ENCODE data around the gene GPR68.
"Not testable (repeated sequence)": the region's sequence is repeated elsewhere in the genome, so short reads cannot be mapped to it uniquely, and the experiment has no call there.

The GPR68 gene

DNA sequence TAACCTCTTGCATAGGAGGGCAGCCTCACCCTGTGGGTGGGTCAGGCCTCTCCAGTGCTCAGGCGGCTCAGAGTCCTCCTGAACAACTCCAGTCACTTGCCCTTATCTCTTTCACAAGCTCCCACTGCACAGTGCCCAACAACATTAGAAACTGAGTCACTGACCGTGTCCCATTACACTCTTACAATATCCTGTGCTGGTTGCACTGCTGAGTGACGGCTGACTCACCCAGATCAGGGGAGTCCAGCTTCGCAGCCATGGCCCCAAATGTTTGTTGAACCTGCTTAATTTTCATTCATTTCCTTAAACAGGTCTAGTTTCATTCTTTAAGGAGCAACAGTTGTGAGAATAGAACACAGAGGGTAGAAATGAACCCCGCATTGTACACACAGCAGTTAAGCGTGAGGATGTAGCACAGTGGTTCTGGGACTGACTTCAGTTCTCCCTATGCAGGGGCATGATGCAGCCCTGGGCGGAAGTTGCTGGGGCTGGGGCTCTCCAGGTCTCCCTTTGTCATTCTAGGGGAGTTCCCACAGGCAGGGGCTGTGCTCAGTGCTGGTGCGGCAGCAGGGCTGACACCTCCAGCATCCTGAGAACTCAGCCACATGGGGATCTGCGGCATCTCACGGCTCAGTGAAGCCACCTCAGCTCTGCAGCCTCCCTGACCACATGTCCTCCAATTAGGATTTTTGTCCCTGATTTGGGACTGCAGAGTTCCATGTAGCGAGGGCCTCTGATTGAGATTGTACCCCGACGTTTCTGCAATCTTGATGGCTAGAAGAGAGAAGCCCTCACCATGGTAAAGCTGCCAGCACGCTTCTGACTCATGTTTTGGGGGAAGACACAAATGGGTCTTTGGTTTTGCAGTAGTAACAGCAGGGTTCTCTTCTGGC is 16.1 kb downstream of the GPR68 start:
- peak; percentile 89 to 91 for DNase-seq

- peak; percentile 58 for DNase-seq
Observed at GRCh38 chr14:91227183-91227628, 17.3 kb downstream of the GPR68 start.

GRCh38 chr14:91226360-91226759 is 18.1 kb downstream of the GPR68 start:
- not testable (repeated sequence) for DNase-seq

GRCh38 chr14:91225025-91225424 is 19.5 kb downstream of the GPR68 start:
- DNase-seq, result no peak

DNA sequence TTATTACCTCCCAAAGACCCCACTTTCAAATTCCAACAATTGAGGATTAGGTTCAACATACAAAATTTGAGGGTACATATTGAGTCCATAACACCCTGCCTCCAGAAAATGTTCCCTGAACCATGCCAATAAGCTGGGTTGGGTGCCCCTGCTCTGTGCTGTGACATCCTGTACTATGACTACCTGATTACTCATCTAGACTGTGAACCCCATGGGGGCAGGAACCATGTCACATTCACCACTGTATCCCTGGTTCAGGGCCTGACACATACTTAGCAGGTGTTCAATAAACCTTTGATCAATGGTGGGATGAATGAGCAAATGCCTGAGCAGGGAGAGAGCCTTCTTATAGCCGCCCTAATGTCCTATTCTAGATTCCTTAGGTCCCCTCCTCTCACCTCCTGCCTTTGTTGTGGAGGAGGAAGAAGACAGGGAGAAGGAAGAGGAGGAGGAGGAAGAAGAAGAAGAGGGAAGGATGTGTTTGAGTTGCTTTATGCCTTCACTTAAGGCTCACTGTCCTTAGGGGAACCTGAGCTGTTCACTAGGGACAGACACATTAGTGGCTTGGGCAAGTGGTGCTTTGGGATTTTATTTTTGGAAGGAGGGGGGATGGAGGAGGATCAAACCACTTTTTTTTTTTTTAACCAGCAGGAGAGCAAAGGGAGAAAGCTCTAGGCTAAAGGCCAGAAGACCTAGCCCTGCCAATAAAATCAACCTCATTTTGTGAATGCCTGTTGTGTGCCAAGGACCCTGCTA is 21.3 kb downstream of the GPR68 start:
- DNase-seq, result no peak

DNA sequence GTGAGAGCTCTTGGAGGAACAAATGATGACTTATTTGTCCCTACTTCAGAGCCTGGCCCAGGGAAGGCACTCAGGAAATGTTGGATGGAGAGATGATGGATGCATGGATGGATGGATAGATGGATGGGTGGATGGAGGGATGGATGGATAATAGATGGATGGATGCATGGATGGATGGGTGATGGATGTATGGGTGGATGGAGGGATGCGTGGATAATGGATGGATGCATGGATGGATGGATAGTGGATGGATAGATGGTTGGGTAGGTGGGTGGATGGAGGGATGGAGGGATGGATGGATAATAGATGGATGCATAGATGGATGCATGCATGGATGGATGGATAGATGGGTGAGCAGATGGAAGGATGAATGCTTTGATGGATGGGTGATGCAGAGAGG is 23.2 kb downstream of the GPR68 start:
- DNase-seq, result no peak

DNA sequence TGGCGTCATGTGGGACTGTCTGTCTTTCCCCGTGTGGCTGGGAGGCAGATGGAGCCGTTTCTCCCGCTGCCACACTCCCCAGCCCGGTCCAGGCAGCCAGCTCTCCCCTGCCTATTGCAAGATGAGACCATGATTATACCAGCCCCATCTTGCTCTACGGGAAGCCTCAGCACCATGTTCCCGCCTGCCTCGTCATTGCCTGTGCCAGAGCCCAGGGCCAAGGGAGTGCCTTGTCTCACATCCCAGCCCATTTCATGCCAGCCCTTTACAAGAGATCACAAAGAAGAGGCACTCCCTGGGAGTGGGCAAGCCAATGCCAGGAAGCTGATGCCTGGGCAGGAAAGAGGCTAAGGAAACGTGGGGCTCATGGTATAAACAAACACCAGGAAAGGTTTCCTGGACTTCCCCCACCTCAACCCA is 23.9 kb downstream of the GPR68 start:
- no peak for DNase-seq

- DNase-seq, result no peak
Observed at GRCh38 chr14:91219517-91220389, 24.8 kb downstream of the GPR68 start.

- no peak for DNase-seq
Observed at GRCh38 chr14:91218014-91218413, 26.5 kb downstream of the GPR68 start.

DNA sequence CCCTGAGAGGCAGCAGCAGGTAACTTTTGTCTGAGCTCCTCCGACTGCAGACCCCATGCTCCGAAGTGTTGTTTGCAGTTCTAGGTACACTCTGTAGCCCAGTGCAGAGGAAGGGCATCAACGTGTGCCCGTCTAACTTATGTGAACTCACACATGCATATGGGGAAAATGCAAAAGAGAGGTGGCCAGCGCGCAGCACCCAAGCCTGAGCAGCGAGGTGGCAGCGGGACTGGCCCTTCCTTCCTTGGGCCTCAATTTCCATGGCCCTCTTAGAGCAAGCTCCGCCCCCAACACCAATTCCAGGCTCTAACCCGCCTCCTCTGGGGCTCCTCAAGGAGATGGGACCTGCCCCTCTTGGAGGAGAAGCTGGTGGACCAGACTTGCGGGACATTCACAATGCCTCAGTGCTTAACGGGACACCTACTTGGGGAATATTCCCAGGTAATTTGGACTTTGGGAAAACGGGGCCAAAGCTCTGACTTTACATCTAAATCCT is 27.7 kb downstream of the GPR68 start:
- DNase-seq, result no peak

DNA sequence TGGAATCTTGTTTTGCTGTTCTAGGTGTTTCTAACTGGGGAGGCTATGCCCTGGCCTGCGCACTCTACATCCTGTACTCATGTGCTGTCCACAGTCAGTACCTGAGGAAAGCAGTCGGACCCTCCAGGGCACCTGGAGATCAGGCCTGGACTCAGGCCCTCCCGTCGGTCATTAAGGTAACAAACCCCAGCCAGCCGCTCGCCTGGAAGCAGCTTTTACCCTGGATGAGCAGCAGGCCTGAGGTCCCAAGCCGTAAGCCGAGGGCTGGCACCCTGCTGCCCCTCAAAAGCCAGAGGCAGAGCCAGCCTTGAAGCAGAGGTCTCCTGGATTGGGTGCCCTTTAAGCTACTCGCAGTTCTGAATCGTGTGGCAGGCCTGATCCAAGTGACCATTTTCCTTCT is 29.1 kb downstream of the GPR68 start:
- DNase-seq, result no peak

DNA sequence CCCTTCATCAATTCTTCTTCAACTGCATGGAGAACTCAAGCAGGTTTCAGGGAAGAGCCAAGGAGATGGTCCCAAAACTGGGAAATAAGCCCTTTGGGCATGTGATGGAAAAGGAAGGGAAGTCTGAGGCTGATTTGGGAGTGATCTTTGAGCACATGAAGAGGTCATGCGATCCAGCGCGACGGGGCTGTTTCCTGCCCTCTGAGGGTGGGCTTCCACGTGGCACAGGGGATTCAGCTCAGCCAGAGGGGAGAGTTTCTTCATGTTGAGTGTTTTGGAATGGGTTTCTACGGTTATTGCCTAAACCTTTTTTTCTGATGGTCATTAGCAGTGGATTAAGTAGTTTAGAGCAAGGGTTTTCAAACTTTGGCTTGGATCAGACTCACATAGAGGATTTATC is 30.2 kb downstream of the GPR68 start:
- DNase-seq, result no peak

- DNase-seq, result no peak
Observed at GRCh38 chr14:91211017-91211416, 33.5 kb downstream of the GPR68 start.

DNA sequence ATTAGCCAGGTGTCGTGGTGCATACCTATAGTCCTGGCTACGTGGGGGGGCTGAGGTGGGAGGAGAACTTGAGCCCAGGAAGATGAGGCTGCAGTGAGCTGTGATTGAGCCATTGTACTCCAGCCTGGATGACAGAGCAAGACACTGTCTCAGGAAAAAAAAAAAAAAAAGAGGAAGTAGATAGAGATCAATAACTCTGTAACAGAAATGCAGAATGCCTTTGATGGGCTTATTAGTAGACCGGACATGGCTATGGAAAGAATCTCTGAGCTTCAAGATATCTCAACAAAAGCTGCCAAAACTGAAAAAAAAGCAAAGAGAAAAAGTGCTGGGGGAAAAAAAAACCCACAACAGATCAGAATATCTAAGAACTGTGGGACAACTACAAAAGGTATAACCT is 37.5 kb downstream of the GPR68 start:
- DNase-seq, result no peak

GRCh38 chr14:91205459-91205858 is 39.0 kb downstream of the GPR68 start:
- no peak for DNase-seq

GRCh38 chr14:91204657-91205056 is 39.8 kb downstream of the GPR68 start:
- no peak for DNase-seq

DNA sequence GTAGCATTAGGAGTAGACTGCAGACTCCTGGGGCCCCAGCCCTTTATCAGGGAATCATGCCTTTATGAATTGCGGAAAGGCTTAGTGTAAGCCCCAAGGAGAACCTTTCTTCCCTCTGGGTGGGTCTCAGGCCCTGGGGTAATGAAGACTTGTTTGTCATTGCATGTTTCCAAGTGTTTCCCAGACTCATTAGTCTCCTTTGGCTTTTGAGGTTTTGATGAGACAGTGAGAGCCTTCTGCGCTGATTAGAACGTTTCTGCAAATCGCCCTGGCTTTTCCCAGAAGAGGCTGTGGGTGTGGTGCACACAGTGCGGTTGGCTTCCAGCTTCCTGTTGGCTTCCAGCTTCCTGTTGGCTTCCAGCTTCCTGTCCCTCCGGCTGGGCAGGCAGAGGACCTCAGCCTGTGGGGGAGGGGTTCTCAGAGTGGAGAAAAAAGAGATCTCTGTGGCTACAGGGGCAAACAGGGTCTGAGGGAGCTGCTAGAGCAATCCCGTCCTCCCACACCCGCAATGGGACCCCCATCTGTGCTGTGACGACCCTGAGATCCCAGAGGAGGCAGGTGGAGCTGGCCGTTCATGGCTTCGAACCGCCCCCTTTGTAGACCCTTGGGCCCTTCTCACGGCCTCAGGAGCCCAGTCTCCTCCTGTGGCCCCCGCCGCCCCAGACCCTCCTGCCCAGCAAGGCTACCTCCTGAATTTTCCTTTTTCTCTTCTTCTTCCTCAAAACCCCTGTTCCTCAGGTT is 42.1 kb downstream of the GPR68 start:
- no peak for DNase-seq

DNA sequence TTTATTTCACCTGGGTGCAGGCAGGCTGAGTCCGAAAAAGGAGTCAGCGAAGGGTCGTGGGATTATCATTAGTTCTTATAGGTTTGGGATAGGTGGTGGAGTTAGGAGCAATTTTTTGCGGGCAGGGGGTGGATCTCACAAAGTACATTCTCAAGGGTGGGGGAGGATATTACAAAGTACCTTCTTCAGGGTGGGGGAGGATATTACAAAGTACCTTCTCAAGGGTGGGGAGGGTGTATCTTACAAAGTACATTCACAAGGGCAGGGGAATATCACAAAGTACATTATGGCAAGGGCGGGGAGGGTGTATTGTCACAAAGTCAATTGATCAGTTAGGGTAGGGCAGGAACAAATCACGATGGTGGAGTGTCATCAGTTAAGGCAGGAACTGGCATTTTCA is 43.7 kb downstream of the GPR68 start:
- DNase-seq, result not testable (repeated sequence)

GRCh38 chr14:91197631-91198030 is 46.9 kb downstream of the GPR68 start:
- no peak for DNase-seq

GRCh38 chr14:91195881-91196280 is 48.6 kb downstream of the GPR68 start:
- DNase-seq, result no peak

- no peak for DNase-seq
Observed at GRCh38 chr14:91193069-91193468, 51.4 kb downstream of the GPR68 start.

- no peak for DNase-seq
Observed at GRCh38 chr14:91190853-91191252, 53.7 kb downstream of the GPR68 start.
